Activated CD8-positive, alpha-beta memory T cell treated with anti-CD3 and anti-CD28 coated beads, Interleukin-2, amount 50 U/mL, for 24 hours (primary cell): ENCODE data around the gene MUC20.
"Not testable (repeated sequence)": the region's sequence is repeated elsewhere in the genome, so short reads cannot be mapped to it uniquely, and the experiment has no call there.

Source experiments
- DNase-seq: peaks from one replicate; pipeline ENCODE4 v3.0.0-alpha.2; 2020; ENCODE audit errors: extremely low read depth

Gene MUC20

DNA sequence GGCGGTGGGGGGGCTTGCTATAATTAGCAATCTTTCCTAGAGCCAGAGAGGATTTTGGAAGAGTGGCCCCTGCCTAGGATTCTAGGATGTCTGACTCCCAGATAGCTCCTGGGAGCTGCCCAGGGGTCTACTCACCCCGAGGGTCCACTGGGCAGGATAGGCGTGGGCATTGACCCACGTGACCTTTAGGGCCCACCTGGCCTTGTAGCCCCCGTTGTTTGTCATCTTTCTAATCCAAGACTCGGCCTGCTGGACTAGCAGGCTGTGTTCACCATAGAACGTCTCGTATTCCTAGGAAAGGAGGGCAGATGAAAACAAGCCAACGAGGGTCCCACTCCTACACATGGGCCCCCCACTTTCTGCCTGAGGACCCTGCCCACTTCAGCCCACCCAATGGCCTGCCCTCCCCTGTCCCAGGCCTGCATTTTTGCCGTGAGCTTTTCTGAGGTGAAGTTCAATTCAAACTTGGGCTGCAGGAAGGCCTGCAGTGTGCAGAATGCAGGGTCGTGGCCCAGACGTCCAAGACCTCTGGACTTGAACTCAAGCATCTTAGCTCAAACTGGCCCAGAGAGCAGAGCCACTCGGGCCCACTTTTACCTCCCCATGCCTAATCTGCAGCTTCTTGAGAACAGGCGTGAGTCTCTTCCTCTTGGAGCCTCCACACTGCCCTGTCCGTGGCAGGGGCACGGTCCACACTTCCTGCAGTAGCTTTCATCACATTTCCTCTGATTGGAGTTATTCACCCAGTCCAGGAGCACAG lies 49.5 kb downstream of the MUC20 start:
- DNase-seq, result no peak

GRCh38 chr3:195770841-195771645 lies 50.3 kb downstream of the MUC20 start:
- not testable (repeated sequence) for DNase-seq

GRCh38 chr3:195771646-195772300 lies 51.0 kb downstream of the MUC20 start:
- DNase-seq, result no peak

DNA sequence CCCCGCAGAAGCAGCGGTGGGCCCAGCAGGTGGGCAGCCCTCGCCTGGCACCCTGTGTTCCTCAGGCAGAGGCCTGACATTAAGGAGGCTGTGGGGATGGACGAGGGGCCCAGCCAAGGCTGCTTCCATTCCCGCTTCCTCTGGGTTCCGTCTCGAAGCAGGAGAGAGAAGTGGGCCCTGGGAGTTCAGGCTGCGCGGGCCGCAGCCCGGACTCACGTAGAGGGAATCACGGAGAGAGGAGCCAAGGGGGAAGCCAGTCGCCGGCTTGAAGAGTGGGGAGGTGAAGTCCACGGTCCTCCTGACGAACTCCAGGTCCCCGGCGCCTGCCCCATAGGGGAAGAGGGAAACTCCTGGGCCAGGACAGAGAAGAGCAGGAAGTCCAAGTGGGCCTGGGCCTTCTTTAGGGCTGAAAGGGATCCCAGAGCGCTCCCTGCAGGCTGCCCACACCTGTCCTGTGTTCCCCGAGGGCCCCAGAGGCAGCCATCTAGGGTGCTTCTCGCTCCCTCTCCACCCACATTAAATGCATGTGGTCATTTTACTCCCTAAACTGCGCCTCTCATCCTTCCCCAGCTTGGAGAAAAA lies 53.3 kb downstream of the MUC20 start:
- DNase-seq, result no peak

GRCh38 chr3:195774917-195775316 lies 54.1 kb downstream of the MUC20 start:
- DNase-seq, result no peak

DNA sequence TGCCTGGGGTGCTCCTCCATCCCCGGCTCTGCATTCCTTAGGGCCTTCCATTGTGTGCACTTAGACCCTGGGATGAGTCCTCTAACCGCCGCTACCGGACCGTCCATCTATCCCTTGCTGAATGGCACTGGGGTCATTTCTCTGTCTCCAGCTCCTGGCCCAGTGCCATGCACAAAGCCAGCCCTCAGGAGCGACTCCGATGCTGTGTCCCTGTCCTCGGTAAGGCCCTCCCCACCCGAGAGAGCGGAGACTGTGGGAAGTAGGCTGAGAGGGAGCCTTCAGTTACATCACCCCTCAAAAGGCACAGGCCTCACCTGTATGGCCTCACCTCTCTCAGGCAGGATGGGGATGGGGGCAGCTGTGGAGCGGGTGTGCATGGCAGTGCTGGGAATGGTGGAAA lies 57.2 kb downstream of the MUC20 start:
- no peak for DNase-seq

- not testable (repeated sequence) for DNase-seq
Measured at GRCh38 chr3:195781236-195781635, 60.5 kb downstream of the MUC20 start.
